Neural progenitor cell (in vitro differentiated cells): Measurements from ENCODE around the gene EXT2. TPM values are rescaled to one million over a fixed set of nuclear protein-coding genes. Genes with fewer than 3 reads are reported as not detected.
A peak's percentile ranks its signal among the peaks of the same experiment; 100 is the strongest.

Experiments used
- DNase-seq: peaks from one replicate; pipeline ENCODE4 v3.0.0-alpha.2; 2016; ENCODE audit warnings: low spot score
- H2AFZ ChIP-seq: fragments of 200-600 bp; sonication (generic); replicated peaks from 2 replicates; pipeline ENCODE4 v1.6.1; 2016; ENCODE audit warnings: antibody characterized with exemption
- H3F3A ChIP-seq: fragments of 200-600 bp; sonication (generic); 2 replicates; pipeline ENCODE4 v1.6.1; 2016; ENCODE audit warnings: antibody characterized with exemption, low read depth
- H3K27ac ChIP-seq: fragments of 200-600 bp; sonication (generic); 2 replicates; pipeline ENCODE4 v1.5.1; 2016; ENCODE audit warnings: mild to moderate bottlenecking
- H3K27me3 ChIP-seq: fragments of 200-600 bp; sonication (generic); 2 replicates; pipeline ENCODE4 v1.6.1; 2016; ENCODE audit warnings: mild to moderate bottlenecking, moderate library complexity
- H3K36me3 ChIP-seq: fragments of 200-600 bp; sonication (generic); 2 replicates; pipeline ENCODE4 v1.5.1; 2016
- H3K4me1 ChIP-seq: fragments of 200-600 bp; sonication (generic); 2 replicates; pipeline ENCODE4 v1.6.1; 2016; ENCODE audit warnings: mixed run types
- H3K4me2 ChIP-seq: fragments of 200-600 bp; sonication (generic); 2 replicates; pipeline ENCODE4 v1.6.1; 2016
- H3K4me3 ChIP-seq: fragments of 200-600 bp; sonication (generic); 2 replicates; pipeline ENCODE4 v1.5.1; 2016
- H3K79me2 ChIP-seq: fragments of 200-600 bp; sonication (generic); 2 replicates; pipeline ENCODE4 v1.6.1; 2016; ENCODE audit warnings: low read depth
- H3K9ac ChIP-seq: fragments of 200-600 bp; sonication (generic); 2 replicates; pipeline ENCODE4 v1.6.1; 2016
- H3K9me3 ChIP-seq: fragments of 200-600 bp; sonication (generic); 2 replicates; pipeline ENCODE4 v1.5.1; 2016; ENCODE audit warnings: low read depth
- H4K20me1 ChIP-seq: fragments of 200-600 bp; sonication (generic); 2 replicates; pipeline ENCODE4 v1.6.1; 2016; ENCODE audit warnings: low read depth
- H3K27ac Mint-ChIP-seq: 3 replicates; pipeline ENCODE4 v1.8.0; 2021; ENCODE audit warnings: mixed read lengths
- H3K27me3 Mint-ChIP-seq: 2 replicates; pipeline ENCODE4 v1.8.0; 2022; ENCODE audit warnings: low read depth, mild to moderate bottlenecking, inconsistent platforms, moderate library complexity, mixed read lengths; ENCODE audit not compliant: insufficient read depth
- H3K36me3 Mint-ChIP-seq: 3 replicates; pipeline ENCODE4 v1.8.0; 2021; ENCODE audit warnings: mixed read lengths
- H3K4me1 Mint-ChIP-seq: 3 replicates; pipeline ENCODE4 v1.8.0; 2021; ENCODE audit warnings: mixed read lengths
- H3K4me3 Mint-ChIP-seq: 3 replicates; pipeline ENCODE4 v1.8.0; 2021; ENCODE audit warnings: mild to moderate bottlenecking, moderate library complexity, mixed read lengths
- H3K9me3 Mint-ChIP-seq: 3 replicates; pipeline ENCODE4 v1.8.0; 2020; ENCODE audit warnings: mixed read lengths
- CTCF ChIP-seq: fragments of 200-600 bp; sonication (generic); IDR thresholded peaks from 2 replicates; pipeline ENCODE4 v1.5.1; 2017; ENCODE audit warnings: antibody characterized with exemption, mild to moderate bottlenecking
- EZH2 ChIP-seq: fragments of 200-600 bp; sonication (generic); IDR thresholded peaks from 2 replicates; pipeline ENCODE4 v1.6.1; 2017; ENCODE audit warnings: antibody characterized with exemption, mild to moderate bottlenecking, moderate library complexity
- EZH2phosphoT487 ChIP-seq: fragments of 200-600 bp; sonication (generic); IDR thresholded peaks from 2 replicates; pipeline ENCODE4 v1.6.1; 2017; ENCODE audit warnings: antibody characterized with exemption
- total RNA-seq: library from RNA; depleted of rRNA; stranded (reverse); fragments of >200 nt; gene quantifications from 2 replicates; pipeline ENCODE4 v1.2.3, GENCODE V29; 2015; ENCODE audit warnings: low replicate concordance

Gene EXT2
- total RNA-seq, 1 donor from 2014 or later: 70.4 TPM

GRCh38 chr11:44047931-44048431 lies 47.5 kb upstream of the EXT2 start, which contains the start of gene ACCSL:
Gene ACCSL, plus strand, starts transcription at chr11:44047981. Its CDS starts 56 bp downstream, at chr11:44048037.
- Histone ChIP-seq H3K4me2 (no peak within 1 kb of the TSS), H3K4me1 (no peaks in the 10 kb centered on the region), H3K27me3 (peaks cover 11% of the 10 kb centered on the region), H3K79me2 (no peaks in the 10 kb centered on the region), H3K4me3 (no peak within 1 kb of the TSS), H3K9ac (no peak within 1 kb of the TSS), H3K9me3 (no peaks in the 10 kb centered on the region), H3K27ac (no peak within 1 kb of the TSS), H4K20me1 (no peaks in the 10 kb centered on the region), H2AFZ (no peak within 1 kb of the TSS), H3F3A (no peaks in the 10 kb centered on the region), H3K36me3 (no peaks in the 10 kb centered on the region)
- TF ChIP-seq EZH2phosphoT487: no peak
- no peak for TF ChIP-seq CTCF
- no peak for TF ChIP-seq EZH2
- H3K27ac Mint-ChIP-seq: no peak within 1 kb of the TSS
- peak within 1 kb of the TSS; percentile 17 for H3K4me3 Mint-ChIP-seq
- H3K4me1 Mint-ChIP-seq: peaks cover 7% of the 10 kb centered on the region
- no peak for DNase-seq
- no peaks in the 10 kb centered on the region for H3K9me3 Mint-ChIP-seq
- peaks cover 2% of the 10 kb centered on the region for H3K27me3 Mint-ChIP-seq
- no peaks in the 10 kb centered on the region for H3K36me3 Mint-ChIP-seq

DNA sequence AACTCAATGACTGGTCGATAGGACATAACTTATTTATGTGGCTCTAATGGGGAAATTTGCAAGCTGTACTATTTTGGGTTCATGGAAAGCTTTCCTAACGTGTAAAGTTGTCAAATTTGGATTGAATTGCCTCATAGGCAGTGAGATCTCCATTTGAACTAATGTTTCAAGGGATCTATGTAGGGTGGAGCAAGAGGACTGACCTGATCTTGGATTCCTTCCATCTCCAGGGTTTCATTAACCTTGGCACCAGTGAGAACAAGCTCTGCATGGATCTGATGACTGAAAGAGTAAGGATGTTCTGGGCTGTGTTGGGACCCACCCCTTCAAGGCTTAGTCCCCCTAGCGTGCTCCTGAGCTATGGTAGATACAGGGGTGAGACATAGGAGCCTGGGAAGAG lies 45.6 kb upstream of the EXT2 start:
- Mint-ChIP-seq H3K36me3 (no peaks in the 10 kb centered on the region), H3K4me1 (peaks cover 7% of the 10 kb centered on the region)
- no peaks in the 10 kb centered on the region for H3K36me3 ChIP-seq

GRCh38 chr11:44051171-44051570 lies 44.3 kb upstream of the EXT2 start:
- no peaks in the 10 kb centered on the region for H3K36me3 Mint-ChIP-seq
- no peak for DNase-seq

More for the DNA sequence above, 45.6 kb upstream of the EXT2 start:
- Histone ChIP-seq H3K79me2 (no peaks in the 10 kb centered on the region), H3K9me3 (no peaks in the 10 kb centered on the region), H3K4me3 (no peak overlapping the region), H2AFZ (no peak overlapping the region), H3F3A (no peaks in the 10 kb centered on the region), H3K4me2 (no peak overlapping the region), H3K27me3 (peaks cover 11% of the 10 kb centered on the region), H3K27ac (no peak overlapping the region), H3K4me1 (no peaks in the 10 kb centered on the region), H4K20me1 (no peaks in the 10 kb centered on the region), H3K9ac (no peak overlapping the region)
- no peaks in the 10 kb centered on the region for H3K9me3 Mint-ChIP-seq
- no peak overlapping the region for H3K27ac Mint-ChIP-seq
- H3K4me3 Mint-ChIP-seq: no peak overlapping the region
- no peak for DNase-seq
- peaks cover 2% of the 10 kb centered on the region for H3K27me3 Mint-ChIP-seq
- no peak for TF ChIP-seq CTCF
- TF ChIP-seq EZH2: no peak
- no peak for TF ChIP-seq EZH2phosphoT487

More at GRCh38 chr11:44051171-44051570, 44.3 kb upstream of the EXT2 start:
- no peaks in the 10 kb centered on the region for H3K4me1 ChIP-seq
- H3K4me3 Mint-ChIP-seq: no peak overlapping the region
- peaks cover 2% of the 10 kb centered on the region for H3K27me3 Mint-ChIP-seq
- no peak overlapping the region for H3K4me2 ChIP-seq
- no peaks in the 10 kb centered on the region for H3K36me3 ChIP-seq
- peaks cover 7% of the 10 kb centered on the region for H3K4me1 Mint-ChIP-seq
- no peak overlapping the region for H3K27ac Mint-ChIP-seq
- H3K27me3 ChIP-seq: peaks cover 10% of the 10 kb centered on the region
- H4K20me1 ChIP-seq: no peaks in the 10 kb centered on the region
- no peak overlapping the region for H3K4me3 ChIP-seq
- no peaks in the 10 kb centered on the region for H3K9me3 ChIP-seq
- no peaks in the 10 kb centered on the region for H3K79me2 ChIP-seq
- no peak overlapping the region for H3K9ac ChIP-seq
- no peak overlapping the region for H3K27ac ChIP-seq
- no peak overlapping the region for H2AFZ ChIP-seq
- no peaks in the 10 kb centered on the region for H3F3A ChIP-seq
- H3K9me3 Mint-ChIP-seq: no peaks in the 10 kb centered on the region
- TF ChIP-seq CTCF: no peak
- TF ChIP-seq EZH2phosphoT487: no peak
